GM12878 (cell line): ENCODE measurements around the gene CORO2B. TPM values are rescaled to one million over a fixed set of nuclear protein-coding genes. Genes with fewer than 3 reads are reported as not detected.
A peak's percentile ranks its signal among the peaks of the same experiment; 100 is the strongest.

Experiments
- ATAC-seq: fragments of 200-7000 bp; cut with Tn5 transposase; 3 replicates; pipeline ENCODE4 v1.9.1; 2020; ENCODE audit warnings: mild to moderate bottlenecking, moderate library complexity
- BruUV-seq: library from RNA; stranded (reverse); fragments of 400-500 nt; replicated peaks from 2 replicates; lab custom pipeline; 2021; lab: Mats Ljungman, UMichigan
- CTCF ChIA-PET: fragments of 300-600 bp; sonication (Branson Sonifier 250); formaldehyde crosslinking; extraction: SDS; loops from one replicate; lab custom pipeline; 2021; ENCODE audit warnings: inconsistent platforms; lab: Yijun Ruan, JAX
- POLR2A ChIA-PET: fragments of 350-600 bp; formaldehyde crosslinking; extraction: SDS; loops from one replicate; lab custom pipeline; 2021; ENCODE audit warnings: inconsistent platforms; lab: Charles Lee
- RAD21 ChIA-PET: fragments of 300-600 bp; sonication (Branson Sonifier 250); formaldehyde crosslinking; loops from one replicate; lab custom pipeline; 2023; ENCODE audit warnings: antibody characterized with exemption; ENCODE audit not compliant: unreplicated experiment; lab: Charles Lee
- SMC1A ChIA-PET: fragments of 300-600 bp; sonication (Branson Sonifier 250); formaldehyde crosslinking; loops from one replicate; lab custom pipeline; 2023; ENCODE audit not compliant: unreplicated experiment, uncharacterized antibody; lab: Charles Lee
- DNase-seq: peaks from one replicate; pipeline ENCODE4 v3.0.0-alpha.2; 2011; ENCODE audit warnings: low read depth, low spot score
- FAIRE-seq: peaks from 3 replicates; lab custom pipeline; 2011; peaks lifted over from hg19 to GRCh38; lab: Jason Lieb, UNC
- H2AFZ ChIP-seq: 2 replicates; pipeline ENCODE4 v1.6.0; 2011; ENCODE audit warnings: low read depth, low read length, control low read depth; ENCODE audit not compliant: control insufficient read depth
- H3K27ac ChIP-seq: 2 replicates; pipeline ENCODE4 v1.5.1; 2011; ENCODE audit warnings: control low read depth; ENCODE audit not compliant: control insufficient read depth, insufficient read depth
- H3K27me3 ChIP-seq, 2 experiments: replicated peaks in 1 of 2; 2 replicates each; pipeline versions ENCODE4 v1.6.0 to v1.6.1; 2011; ENCODE audit warnings: low read length in 1 of 2; ENCODE audit not compliant: control insufficient read depth in 2 of 2, insufficient read depth in 2 of 2
- H3K36me3 ChIP-seq, 2 experiments: 2 replicates each; pipeline ENCODE4 v1.5.1; 2011; ENCODE audit warnings: low read length in 1 of 2; ENCODE audit not compliant: control insufficient read depth in 2 of 2, insufficient read depth in 2 of 2
- H3K4me1 ChIP-seq: 2 replicates; pipeline ENCODE4 v1.6.1; 2011; ENCODE audit warnings: mild to moderate bottlenecking, low read length, moderate library complexity, mixed read lengths; ENCODE audit not compliant: control insufficient read depth, insufficient read depth
- H3K4me2 ChIP-seq: 2 replicates; pipeline ENCODE4 v1.6.0; 2011; ENCODE audit warnings: control low read depth; ENCODE audit not compliant: control insufficient read depth, insufficient read depth
- H3K4me3 ChIP-seq: fragments of 200-600 bp; sonication (generic); 2 replicates; pipeline ENCODE4 v1.5.1; 2016
- H3K79me2 ChIP-seq: 2 replicates; pipeline ENCODE4 v1.6.0; 2011; ENCODE audit warnings: low read length; ENCODE audit not compliant: control insufficient read depth, insufficient read depth
- H3K9ac ChIP-seq: 2 replicates; pipeline ENCODE4 v1.8.0; 2011; ENCODE audit warnings: low read length, control low read depth, mixed read lengths; ENCODE audit not compliant: control insufficient read depth, insufficient read depth
- H3K9me3 ChIP-seq: replicated peaks from 3 replicates; pipeline ENCODE4 v1.5.1; 2011; ENCODE audit warnings: mild to moderate bottlenecking, low read length; ENCODE audit not compliant: control insufficient read depth, insufficient read depth
- H4K20me1 ChIP-seq: 2 replicates; pipeline ENCODE4 v1.6.0; 2011; ENCODE audit not compliant: control insufficient read depth, insufficient read depth
- CTCF ChIP-seq, 3 experiments: IDR thresholded peaks in 2 of 3; conservative IDR thresholded peaks in 1 of 3; 2 replicates each; pipeline ENCODE4 v1.5.1; 2011; ENCODE audit warnings: low read depth in 3 of 3, low read length in 3 of 3, mild to moderate bottlenecking in 3 of 3, control low read depth in 2 of 3, moderate library complexity in 2 of 3, inconsistent platforms in 1 of 3, mixed read lengths in 1 of 3; ENCODE audit not compliant: control insufficient read depth in 2 of 3, insufficient read depth in 1 of 3; ENCODE audit errors: extremely low read depth in 1 of 3
- HCFC1 ChIP-seq: fragments of 150-350 bp; IDR thresholded peaks from 2 replicates; pipeline ENCODE4 v1.6.1; 2014; ENCODE audit warnings: low read length
- PBX3 ChIP-seq: IDR thresholded peaks from 2 replicates; pipeline ENCODE4 v1.6.1; 2011; ENCODE audit warnings: mild to moderate bottlenecking, low read depth, low read length, moderate library complexity; ENCODE audit not compliant: insufficient replicate concordance
- ZSCAN29 ChIP-seq: fragments of 450-650 bp; IDR thresholded peaks from 2 replicates; pipeline ENCODE4 v1.6.1; 2017; ENCODE audit warnings: mild to moderate bottlenecking, moderate library complexity
- WGBS: methylation state at CpG from one replicate; pipeline ENCODE4 v1.1.6; 2016; ENCODE audit warnings: low lambda C conversion rate; ENCODE audit not compliant: insufficient replicate concordance, insufficient coverage; ENCODE audit errors: missing lambda C conversion rate; 5-methylcytosine and 5-hydroxymethylcytosine counted together
- in situ Hi-C: fragments of 300-500 bp; cut with MboI; formaldehyde crosslinking; loops from 9 replicates; pipeline ENCODE4 v1.14.3; 2018; ENCODE audit warnings: mixed read lengths
- intact Hi-C: fragments of 100-400 bp; cut with micrococcal nuclease; formaldehyde crosslinking; loops from one replicate; pipeline ENCODE4 v1.14.2; 2022; ENCODE audit not compliant: unreplicated experiment
- polyA plus RNA-seq, 11 experiments: library from polyadenylated mRNA; depleted of rRNA in 4 of 11; unstranded in 6 of 11; stranded (reverse) in 5 of 11; fragments of >200 nt; fragmentation: Nextera tagmentation in 4 of 11; fragmentation: Illumina TruSeq in 1 of 11; extraction: Ambion mirVana in 4 of 11; extraction: Trizol in 1 of 11; gene quantifications; 1 replicate in 1 of 11; 2 replicates in 10 of 11; pipeline versions ENCODE4 v1.2.1 to v1.2.3, GENCODE V29; 2011 to 2016; ENCODE audit warnings: inconsistent platforms in 2 of 11, missing spikeins in 2 of 11, low read depth in 1 of 11
- total RNA-seq, 4 experiments: library from RNA; depleted of rRNA in 3 of 4; stranded (reverse); fragments of >200 nt in 3 of 4; fragmentation: Illumina TruSeq in 1 of 4; extraction: Trizol in 1 of 4; gene quantifications; 2 replicates each; pipeline versions ENCODE4 v1.2.1 to v1.2.3, GENCODE V29; 2013 to 2021

The CORO2B gene
- total and polyA plus RNA-seq, 10 of the 15 experiments (the other 5 are each of a cell fraction or from before 2014, with no cell fraction given) = 0.05 to 0.73 (median 0.13) TPM; not detected in 4

- BruUV-seq = no TSS peak
- H3K79me2 ChIP-seq = no peaks in the 10 kb centered on the region
- ChIA-PET CTCF (interaction anchor here (0.7 to 3.0 kb wide), 11 partner anchors 10 to 372 kb away, joined by 3 to 32 read pairs (median 5); no protein-coding TSS in a partner anchor), RAD21 (interaction anchor here (1.1 to 5.4 kb wide), 4 partner anchors 122 to 371 kb away, joined by 5 to 21 read pairs (median 8); no protein-coding TSS in a partner anchor), SMC1A (interaction anchor here (1.4 kb wide), 1 partner anchor 322 kb away, joined by 3 read pairs; no protein-coding TSS in a partner anchor), POLR2A (no interaction called here)
- H2AFZ ChIP-seq = no peak overlapping the region
- H3K9ac ChIP-seq = no peak overlapping the region
- FAIRE-seq (no peak), DNase-seq (no peak), ATAC-seq (no peak)
- H3K4me1 ChIP-seq = no peaks in the 10 kb centered on the region
- in situ Hi-C loops (loop anchor here (5.0 kb wide), 1 partner anchor 324 kb away; no protein-coding TSS in a partner anchor), intact Hi-C loops (loop anchor here (5.0 kb wide), 1 partner anchor 246 kb away; no protein-coding TSS in a partner anchor)
- peaks cover 0 to under 1% of the 10 kb centered on the region in 2 experiments; a peak in 1 of 4 replicates for H3K27me3 ChIP-seq
- no peak for TF ChIP-seq ZSCAN29
- TF ChIP-seq HCFC1 = no peak
- no peak for TF ChIP-seq PBX3
- TF ChIP-seq CTCF (IDR thresholded peaks at IDR 0.05 in 2 of 3, conservative IDR thresholded peaks at IDR 0.05 in 1 of 3; ENCODE audit: control insufficient read depth in 2 of 3, extremely low read depth in 1 of 3, insufficient read depth in 1 of 3, low read depth in 3 of 3, low read length in 3 of 3) = peak in 1 of 3 experiments; percentile 6; a peak in 1 of 6 replicates
- no peaks in the 10 kb centered on the region for H3K9me3 ChIP-seq
- H3K4me2 ChIP-seq = no peak overlapping the region
- 19% methylated on average over 8 of the region's 8 CpGs for WGBS
- no peak overlapping the region for H3K27ac ChIP-seq
- no peaks in the 10 kb centered on the region for H3K36me3 ChIP-seq
- H3K4me3 ChIP-seq = no peak overlapping the region
- H4K20me1 ChIP-seq = no peaks in the 10 kb centered on the region
Measured at GRCh38 chr15:68553314-68553993, 25.3 kb upstream of the CORO2B start.
